Mesendoderm (in vitro differentiated cells): Measurements from ENCODE around the gene INSR.
A peak's percentile ranks its signal among the peaks of the same experiment; 100 is the strongest.

Experiments
- DNase-seq: peaks from one replicate; pipeline ENCODE4 v3.0.0; 2013
- H2AK5ac ChIP-seq: 2 replicates; pipeline ENCODE4 v1.6.1; 2013; ENCODE audit warnings: low read length, inconsistent platforms
- H2BK120ac ChIP-seq: 2 replicates; pipeline ENCODE4 v1.6.1; 2013; ENCODE audit warnings: low read depth, mild to moderate bottlenecking, low read length, moderate library complexity, mixed read lengths
- H2BK15ac ChIP-seq: replicated peaks from 2 replicates; pipeline ENCODE4 v1.6.1; 2013; ENCODE audit warnings: low read depth, mild to moderate bottlenecking, moderate library complexity
- H2BK5ac ChIP-seq: 2 replicates; pipeline ENCODE4 v1.6.1; 2013; ENCODE audit warnings: low read length, inconsistent platforms
- H3K18ac ChIP-seq: 2 replicates; pipeline ENCODE4 v1.6.1; 2013; ENCODE audit warnings: mild to moderate bottlenecking, low read length, mixed read lengths
- H3K23ac ChIP-seq: one replicate; pipeline ENCODE4 v1.6.1; 2013; ENCODE audit warnings: low read length
- H3K27ac ChIP-seq: 2 replicates; pipeline ENCODE4 v1.5.1; 2013; ENCODE audit warnings: low read depth, mild to moderate bottlenecking, inconsistent platforms, low read length, moderate library complexity
- H3K27me3 ChIP-seq: 2 replicates; pipeline ENCODE4 v1.6.1; 2013; ENCODE audit warnings: low read length, control low read depth, mild to moderate bottlenecking, inconsistent platforms; ENCODE audit not compliant: insufficient read depth, poor library complexity
- H3K36me3 ChIP-seq: 2 replicates; pipeline ENCODE4 v1.6.1; 2013; ENCODE audit warnings: low read length, inconsistent platforms; ENCODE audit not compliant: control insufficient read depth, insufficient read depth
- H3K4ac ChIP-seq: one replicate; pipeline ENCODE4 v1.6.1; 2013; ENCODE audit warnings: low read depth, mild to moderate bottlenecking, low read length, moderate library complexity
- H3K4me1 ChIP-seq: 2 replicates; pipeline ENCODE4 v1.6.1; 2013; ENCODE audit warnings: low read depth, low read length, inconsistent platforms; ENCODE audit not compliant: control insufficient read depth
- H3K4me2 ChIP-seq: 2 replicates; pipeline ENCODE4 v1.6.1; 2013; ENCODE audit warnings: low read length
- H3K4me3 ChIP-seq: 2 replicates; pipeline ENCODE4 v1.5.1; 2013; ENCODE audit warnings: mild to moderate bottlenecking, low read length
- H3K56ac ChIP-seq: one replicate; pipeline ENCODE4 v1.6.1; 2013; ENCODE audit warnings: low read length
- H3K79me1 ChIP-seq: 2 replicates; pipeline ENCODE4 v1.6.1; 2013; ENCODE audit warnings: low read length, inconsistent platforms
- H3K79me2 ChIP-seq: 2 replicates; pipeline ENCODE4 v1.6.1; 2013; ENCODE audit warnings: mild to moderate bottlenecking, low read length; ENCODE audit not compliant: control insufficient read depth, insufficient read depth
- H3K9ac ChIP-seq: 2 replicates; pipeline ENCODE4 v1.6.1; 2013; ENCODE audit warnings: low read length, inconsistent platforms
- H4K5ac ChIP-seq: one replicate; pipeline ENCODE4 v1.6.1; 2013; ENCODE audit warnings: low read length
- H4K8ac ChIP-seq: one replicate; pipeline ENCODE4 v1.6.1; 2013; ENCODE audit warnings: low read depth, mild to moderate bottlenecking, control low read depth, low read length, moderate library complexity
- WGBS: extraction: QIAGEN DNeasy Blood & Tissue Kit; methylation state at CpG from one replicate; pipeline ENCODE4 v1.1.7; 2013; ENCODE audit warnings: low lambda C conversion rate, missing lambda C conversion rate; ENCODE audit not compliant: insufficient coverage; ENCODE audit errors: extremely low coverage; 5-methylcytosine and 5-hydroxymethylcytosine counted together

The INSR gene

DNA sequence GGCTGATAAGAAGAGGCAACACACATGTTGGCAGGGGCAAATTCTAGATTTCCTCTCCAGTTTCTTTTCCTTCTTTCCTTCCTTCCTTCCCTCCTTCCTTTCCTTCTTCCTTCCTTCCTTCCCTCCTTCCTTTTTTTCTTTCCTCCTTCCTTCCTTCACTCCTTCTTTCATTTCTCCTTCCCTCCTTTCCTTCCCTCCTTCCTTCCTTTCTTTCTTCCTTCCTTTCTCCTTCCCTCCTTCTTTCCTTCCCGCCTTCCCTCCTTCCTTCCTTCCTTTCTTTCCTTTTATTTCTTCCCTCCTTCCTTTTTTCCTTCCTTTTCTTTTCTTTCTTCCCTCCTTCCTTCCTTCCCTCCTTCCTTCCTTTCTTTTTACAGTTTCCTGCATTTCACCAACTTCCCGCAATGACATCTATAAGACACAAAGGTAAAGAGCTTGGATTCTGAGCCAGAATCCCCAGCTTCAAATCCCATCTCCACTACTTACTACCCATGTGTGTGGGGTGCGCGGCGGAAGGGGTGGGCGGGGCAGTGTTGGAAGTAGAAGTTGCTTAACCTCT is 35.3 kb downstream of the INSR start:
- no peak for DNase-seq
- H2BK15ac ChIP-seq = no peak overlapping the region
- WGBS = no CpG with 5 or more reads among the region's 6 CpGs
- no peak overlapping the region for H3K18ac ChIP-seq
- H3K4ac ChIP-seq = no peak overlapping the region
- H2BK5ac ChIP-seq = no peak overlapping the region
- H3K23ac ChIP-seq = no peak overlapping the region
- H3K79me1 ChIP-seq = no peaks in the 10 kb centered on the region
- no peaks in the 10 kb centered on the region for H3K36me3 ChIP-seq
- H3K27ac ChIP-seq = no peak overlapping the region
- no peaks in the 10 kb centered on the region for H3K4me1 ChIP-seq
- H3K79me2 ChIP-seq = no peaks in the 10 kb centered on the region
- H3K9ac ChIP-seq = no peak overlapping the region
- no peaks in the 10 kb centered on the region for H3K27me3 ChIP-seq
- H3K4me2 ChIP-seq = no peak overlapping the region
- no peak overlapping the region for H2AK5ac ChIP-seq
- no peak overlapping the region for H4K8ac ChIP-seq
- H4K5ac ChIP-seq = no peak overlapping the region
- H3K4me3 ChIP-seq = no peak overlapping the region
- H3K56ac ChIP-seq = no peak overlapping the region
- no peak overlapping the region for H2BK120ac ChIP-seq

DNA sequence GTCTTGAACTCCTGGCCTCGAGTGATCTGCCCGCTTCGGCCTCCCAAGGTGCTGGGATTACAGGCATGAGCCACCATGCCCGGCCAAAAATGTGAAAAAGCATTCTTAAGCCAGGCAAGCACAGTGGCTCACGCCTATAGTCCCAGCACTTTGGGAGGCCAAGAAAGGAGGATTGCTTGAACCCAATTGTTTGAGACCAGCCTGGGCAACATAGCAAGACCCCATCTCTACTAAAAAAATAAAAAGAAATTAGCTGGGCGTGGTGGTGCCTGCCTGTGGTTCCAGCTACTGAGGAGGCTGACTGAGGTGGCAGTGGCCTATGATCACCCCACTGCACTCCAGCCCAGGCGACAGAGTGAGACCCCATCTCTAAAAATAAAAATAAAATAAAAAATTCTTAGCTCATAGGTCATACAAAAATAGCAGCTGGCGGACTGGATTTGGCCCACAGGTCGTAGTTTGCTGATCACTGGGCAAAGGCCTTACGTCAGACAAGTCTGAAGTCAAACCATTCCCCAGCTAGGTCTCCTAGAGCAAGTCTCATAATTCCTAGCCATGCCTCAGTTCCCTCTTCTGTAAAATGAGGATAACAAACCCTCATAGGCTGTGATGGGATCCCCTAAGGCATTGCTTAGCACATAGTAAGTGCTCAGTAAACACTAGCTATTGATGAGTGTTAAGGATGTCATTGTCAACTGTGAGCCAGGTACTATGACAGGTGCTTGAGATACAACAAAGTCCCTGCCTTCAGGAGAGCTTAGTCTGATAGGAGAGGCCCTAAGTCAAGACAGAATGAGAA is 36.0 kb downstream of the INSR start:
- H3K79me1 ChIP-seq = no peaks in the 10 kb centered on the region
- no peaks in the 10 kb centered on the region for H3K36me3 ChIP-seq
- no peak overlapping the region for H3K4ac ChIP-seq
- H3K4me1 ChIP-seq = no peaks in the 10 kb centered on the region
- H2AK5ac ChIP-seq = no peak overlapping the region
- no peak overlapping the region for H2BK120ac ChIP-seq
- H3K9ac ChIP-seq = no peak overlapping the region
- no peak overlapping the region for H4K8ac ChIP-seq
- H4K5ac ChIP-seq = no peak overlapping the region
- H3K4me2 ChIP-seq = no peak overlapping the region
- peak; percentile 8 for DNase-seq
- no peak overlapping the region for H3K18ac ChIP-seq
- WGBS = no CpG with 5 or more reads among the region's 10 CpGs
- no peak overlapping the region for H3K4me3 ChIP-seq
- H3K56ac ChIP-seq = no peak overlapping the region
- H2BK5ac ChIP-seq = no peak overlapping the region
- H3K23ac ChIP-seq = no peak overlapping the region
- no peak overlapping the region for H3K27ac ChIP-seq
- no peaks in the 10 kb centered on the region for H3K27me3 ChIP-seq
- no peak overlapping the region for H2BK15ac ChIP-seq
- H3K79me2 ChIP-seq = no peaks in the 10 kb centered on the region

DNA sequence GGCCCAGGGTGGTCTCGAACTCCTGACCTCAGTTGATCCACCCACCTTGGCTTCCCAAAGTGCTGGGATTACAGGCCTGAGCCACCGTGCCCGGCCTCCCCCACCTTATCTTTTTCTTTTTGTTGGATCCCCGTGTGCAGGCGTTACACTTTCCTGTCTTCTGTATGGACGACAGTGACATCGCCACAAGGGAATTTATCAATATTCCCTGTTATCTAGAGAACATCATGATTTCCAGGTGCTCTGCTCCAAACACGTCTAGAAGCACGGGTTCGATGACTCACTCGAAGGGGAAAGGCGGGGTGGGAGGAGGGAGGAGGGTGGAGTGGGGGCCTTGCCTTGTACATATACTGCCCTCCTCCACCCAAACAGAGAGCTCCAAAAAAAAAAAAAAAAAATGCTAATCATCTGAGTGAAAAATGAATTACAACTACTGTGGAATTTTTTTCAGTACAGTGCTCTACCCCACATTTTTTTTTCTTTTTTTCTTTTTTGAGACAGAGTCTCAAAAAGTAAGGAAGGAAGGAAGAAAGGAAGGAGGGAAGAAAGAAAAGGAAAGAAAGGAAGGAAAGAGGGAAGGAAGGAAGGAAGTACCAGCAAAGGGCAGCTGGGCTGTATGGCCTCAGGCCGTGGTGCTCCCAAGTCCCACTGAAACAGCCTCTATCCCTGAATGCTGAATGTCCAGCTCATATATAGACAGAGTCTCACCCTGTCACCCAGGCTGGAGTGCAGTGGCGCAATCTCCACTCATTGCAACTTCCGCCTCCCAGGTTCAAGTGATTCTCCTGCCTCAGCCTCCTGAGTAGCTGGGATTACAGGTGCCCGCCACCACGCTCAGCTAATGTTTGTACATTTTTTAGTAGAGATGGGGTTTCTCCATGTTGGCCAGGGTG is 36.8 kb downstream of the INSR start:
- Histone ChIP-seq H3K4me2 (no peak overlapping the region), H3K4ac (no peak overlapping the region)
- no CpG with 5 or more reads among the region's 17 CpGs for WGBS

DNA sequence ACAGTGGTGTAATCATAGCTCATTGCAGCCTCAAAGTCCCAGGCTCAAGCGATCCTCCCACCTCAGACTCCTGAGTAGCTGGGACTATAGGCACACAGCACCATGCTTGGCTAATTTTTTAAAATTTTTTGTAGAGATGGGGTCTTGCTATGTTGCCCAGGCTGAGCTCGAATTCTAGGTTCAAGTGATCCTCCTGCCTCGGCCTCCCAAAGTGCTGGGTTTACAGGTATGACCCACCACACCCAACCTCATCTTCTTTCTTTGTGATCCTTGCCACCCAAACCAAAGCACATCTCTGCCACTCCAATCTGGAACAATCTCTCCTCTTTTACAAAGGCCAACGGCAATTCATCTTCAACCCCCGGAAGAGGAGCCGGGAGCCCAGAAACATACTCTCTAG is 38.6 kb downstream of the INSR start:
- H3K36me3 ChIP-seq = no peaks in the 10 kb centered on the region
- H2BK15ac ChIP-seq = no peak overlapping the region
- H3K4me3 ChIP-seq = no peak overlapping the region
- H3K27ac ChIP-seq = no peak overlapping the region
- H3K56ac ChIP-seq = no peak overlapping the region
- WGBS = no CpG with 5 or more reads among the region's 6 CpGs
- no peak overlapping the region for H3K18ac ChIP-seq
- H3K79me1 ChIP-seq = no peaks in the 10 kb centered on the region
- H2BK5ac ChIP-seq = no peak overlapping the region
- H3K9ac ChIP-seq = no peak overlapping the region
- no peak overlapping the region for H2BK120ac ChIP-seq
- no peaks in the 10 kb centered on the region for H3K79me2 ChIP-seq
- no peaks in the 10 kb centered on the region for H3K4me1 ChIP-seq
- no peak for DNase-seq
- no peak overlapping the region for H3K4me2 ChIP-seq
- H3K27me3 ChIP-seq = no peaks in the 10 kb centered on the region
- no peak overlapping the region for H4K8ac ChIP-seq
- H2AK5ac ChIP-seq = no peak overlapping the region
- H3K4ac ChIP-seq = no peak overlapping the region
- no peak overlapping the region for H4K5ac ChIP-seq
- no peak overlapping the region for H3K23ac ChIP-seq

More for the DNA sequence above, 36.8 kb downstream of the INSR start:
- H3K4me1 ChIP-seq = no peaks in the 10 kb centered on the region
- H3K4me3 ChIP-seq = no peak overlapping the region
- H3K27ac ChIP-seq = no peak overlapping the region
- H2BK15ac ChIP-seq = no peak overlapping the region
- peak; percentile 93 for DNase-seq
- no peaks in the 10 kb centered on the region for H3K27me3 ChIP-seq
- H3K9ac ChIP-seq = no peak overlapping the region
- no peak overlapping the region for H2BK120ac ChIP-seq
- no peak overlapping the region for H3K23ac ChIP-seq
- no peak overlapping the region for H3K18ac ChIP-seq
- H4K8ac ChIP-seq = no peak overlapping the region
- H4K5ac ChIP-seq = no peak overlapping the region
- no peaks in the 10 kb centered on the region for H3K79me2 ChIP-seq
- H2BK5ac ChIP-seq = no peak overlapping the region
- no peaks in the 10 kb centered on the region for H3K36me3 ChIP-seq
- H3K79me1 ChIP-seq = no peaks in the 10 kb centered on the region
- no peak overlapping the region for H2AK5ac ChIP-seq
- no peak overlapping the region for H3K56ac ChIP-seq

DNA sequence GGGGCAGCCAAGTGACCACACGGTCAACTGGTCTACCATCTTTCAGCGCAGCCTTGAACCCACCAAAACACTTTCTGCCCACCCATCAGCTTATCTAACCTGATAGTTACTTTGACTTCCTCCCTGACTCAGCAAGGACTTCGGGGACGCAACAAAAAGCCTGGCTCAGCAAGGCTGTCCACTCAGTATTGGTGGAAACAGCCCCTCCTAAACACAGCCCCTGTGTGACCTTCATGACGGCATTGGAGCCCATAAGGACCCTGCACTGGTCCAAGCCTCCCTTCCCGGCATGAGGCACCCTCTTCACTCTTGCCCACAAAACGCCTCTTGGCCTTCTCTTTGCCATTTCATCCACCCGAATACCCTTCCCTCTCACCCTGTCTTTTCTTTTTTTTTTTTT is 39.1 kb downstream of the INSR start:
- no peak for DNase-seq
- Histone ChIP-seq H3K4me1 (no peaks in the 10 kb centered on the region), H3K4me2 (no peak overlapping the region), H4K5ac (no peak overlapping the region), H3K27ac (no peak overlapping the region), H2BK120ac (no peak overlapping the region), H3K79me2 (no peaks in the 10 kb centered on the region), H3K18ac (no peak overlapping the region), H2BK15ac (no peak overlapping the region), H2AK5ac (no peak overlapping the region), H4K8ac (no peak overlapping the region), H3K79me1 (no peaks in the 10 kb centered on the region), H3K56ac (no peak overlapping the region), H3K4me3 (no peak overlapping the region), H3K23ac (no peak overlapping the region), H3K36me3 (no peaks in the 10 kb centered on the region), H3K9ac (no peak overlapping the region), H3K4ac (no peak overlapping the region), H2BK5ac (no peak overlapping the region), H3K27me3 (no peaks in the 10 kb centered on the region)
- no CpG with 5 or more reads among the region's 8 CpGs for WGBS
